Esophagus squamous epithelium (tissue), 4 donors: ENCODE results near the gene CDKAL1.

Experiments
- POLR2A ChIP-seq, 4 donors: fragments of 450-650 bp; IDR thresholded peaks; one replicate each; pipeline ENCODE4 v1.6.1; 2017; ENCODE audit warnings: antibody characterized with exemption in 4 of 4, mild to moderate bottlenecking in 4 of 4, moderate library complexity in 3 of 4
- TF ChIP-seq, protein P1 (sequence below), 6 experiments: fragments of 450-650 bp in 4 of 6; fragments of 200-600 bp in 2 of 6; sonication (generic) in 2 of 6; IDR thresholded peaks; one replicate each; pipeline ENCODE4 v1.5.1; 2016 to 2019; ENCODE audit warnings: antibody characterized with exemption in 6 of 6, mild to moderate bottlenecking in 4 of 6, moderate library complexity in 4 of 6

DNA sequence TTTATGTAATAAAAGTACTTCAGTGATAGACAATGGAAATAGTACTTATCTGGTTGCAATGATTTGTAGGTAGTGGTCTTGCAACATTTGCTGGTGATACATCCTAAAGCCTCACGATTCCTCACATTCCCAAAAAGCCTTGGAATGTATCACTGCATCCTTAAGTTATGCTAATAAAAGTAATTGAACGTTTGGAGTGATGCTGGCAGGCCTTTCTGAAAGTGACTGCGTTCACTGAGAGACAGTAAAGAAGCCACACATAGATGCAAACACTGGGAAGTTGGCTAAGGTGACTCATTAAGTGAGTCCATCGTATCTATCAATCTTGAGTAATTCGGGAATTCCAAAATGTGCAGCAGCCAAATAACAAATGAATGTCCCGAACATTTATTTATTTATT lies 615.2 kb downstream of the CDKAL1 start:
- TF ChIP-seq, protein P1, sequence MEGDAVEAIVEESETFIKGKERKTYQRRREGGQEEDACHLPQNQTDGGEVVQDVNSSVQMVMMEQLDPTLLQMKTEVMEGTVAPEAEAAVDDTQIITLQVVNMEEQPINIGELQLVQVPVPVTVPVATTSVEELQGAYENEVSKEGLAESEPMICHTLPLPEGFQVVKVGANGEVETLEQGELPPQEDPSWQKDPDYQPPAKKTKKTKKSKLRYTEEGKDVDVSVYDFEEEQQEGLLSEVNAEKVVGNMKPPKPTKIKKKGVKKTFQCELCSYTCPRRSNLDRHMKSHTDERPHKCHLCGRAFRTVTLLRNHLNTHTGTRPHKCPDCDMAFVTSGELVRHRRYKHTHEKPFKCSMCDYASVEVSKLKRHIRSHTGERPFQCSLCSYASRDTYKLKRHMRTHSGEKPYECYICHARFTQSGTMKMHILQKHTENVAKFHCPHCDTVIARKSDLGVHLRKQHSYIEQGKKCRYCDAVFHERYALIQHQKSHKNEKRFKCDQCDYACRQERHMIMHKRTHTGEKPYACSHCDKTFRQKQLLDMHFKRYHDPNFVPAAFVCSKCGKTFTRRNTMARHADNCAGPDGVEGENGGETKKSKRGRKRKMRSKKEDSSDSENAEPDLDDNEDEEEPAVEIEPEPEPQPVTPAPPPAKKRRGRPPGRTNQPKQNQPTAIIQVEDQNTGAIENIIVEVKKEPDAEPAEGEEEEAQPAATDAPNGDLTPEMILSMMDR (IDR thresholded peaks at IDR 0.05): no peak
- no peak for TF ChIP-seq POLR2A (IDR thresholded peaks at IDR 0.05)
